Measurements from ENCODE around the gene HHAT. TPM values are rescaled to one million over a fixed set of nuclear protein-coding genes. Genes with fewer than 3 reads are reported as not detected.

HHAT gene
- total RNA-seq, 1 donor from 2014 or later: 11.8 TPM

- intact Hi-C loops (cut with DNase I): no loop called here
- Histone ChIP-seq H3K4me1 (no peaks in the 10 kb centered on the region), H3K4me3 (no peak overlapping the region), H3K27ac (no peak overlapping the region), H3K9me3 (no peaks in the 10 kb centered on the region), H3K27me3 (no peaks in the 10 kb centered on the region), H3K36me3 (no peaks in the 10 kb centered on the region)
- TF ChIP-seq POLR2AphosphoS5 (IDR thresholded peaks at IDR 0.05; ENCODE audit: insufficient read depth in 1 of 2, low read depth in 1 of 2) (no peak), POLR2A (IDR thresholded peaks at IDR 0.05) (no peak)
- TF ChIP-seq, protein P1, sequence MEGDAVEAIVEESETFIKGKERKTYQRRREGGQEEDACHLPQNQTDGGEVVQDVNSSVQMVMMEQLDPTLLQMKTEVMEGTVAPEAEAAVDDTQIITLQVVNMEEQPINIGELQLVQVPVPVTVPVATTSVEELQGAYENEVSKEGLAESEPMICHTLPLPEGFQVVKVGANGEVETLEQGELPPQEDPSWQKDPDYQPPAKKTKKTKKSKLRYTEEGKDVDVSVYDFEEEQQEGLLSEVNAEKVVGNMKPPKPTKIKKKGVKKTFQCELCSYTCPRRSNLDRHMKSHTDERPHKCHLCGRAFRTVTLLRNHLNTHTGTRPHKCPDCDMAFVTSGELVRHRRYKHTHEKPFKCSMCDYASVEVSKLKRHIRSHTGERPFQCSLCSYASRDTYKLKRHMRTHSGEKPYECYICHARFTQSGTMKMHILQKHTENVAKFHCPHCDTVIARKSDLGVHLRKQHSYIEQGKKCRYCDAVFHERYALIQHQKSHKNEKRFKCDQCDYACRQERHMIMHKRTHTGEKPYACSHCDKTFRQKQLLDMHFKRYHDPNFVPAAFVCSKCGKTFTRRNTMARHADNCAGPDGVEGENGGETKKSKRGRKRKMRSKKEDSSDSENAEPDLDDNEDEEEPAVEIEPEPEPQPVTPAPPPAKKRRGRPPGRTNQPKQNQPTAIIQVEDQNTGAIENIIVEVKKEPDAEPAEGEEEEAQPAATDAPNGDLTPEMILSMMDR (IDR thresholded peaks at IDR 0.05): no peak
- no peak for DNase-seq (ENCODE audit: extremely low spot score in 2 of 2)
Measured at GRCh38 chr1:210662291-210663050, 333.8 kb downstream of the HHAT start.

GRCh38 chr1:210663730-210664573 lies 335.2 kb downstream of the HHAT start:
- Histone ChIP-seq H3K27me3 (no peaks in the 10 kb centered on the region), H3K9me3 (no peaks in the 10 kb centered on the region), H3K4me1 (no peaks in the 10 kb centered on the region), H3K36me3 (no peaks in the 10 kb centered on the region), H3K4me3 (no peak overlapping the region), H3K27ac (no peak overlapping the region)
- no peak for DNase-seq (ENCODE audit: extremely low spot score in 2 of 2)
- intact Hi-C loops (cut with DNase I): no loop called here
- TF ChIP-seq, protein P1 (IDR thresholded peaks at IDR 0.05): no peak
- TF ChIP-seq POLR2AphosphoS5 (IDR thresholded peaks at IDR 0.05; ENCODE audit: insufficient read depth in 1 of 2, low read depth in 1 of 2) (no peak), POLR2A (IDR thresholded peaks at IDR 0.05) (no peak)

GRCh38 chr1:210669951-210670350 lies 341.2 kb downstream of the HHAT start:
- TF ChIP-seq POLR2A (IDR thresholded peaks at IDR 0.05) (no peak), POLR2AphosphoS5 (IDR thresholded peaks at IDR 0.05; ENCODE audit: insufficient read depth in 1 of 2, low read depth in 1 of 2) (no peak)
- TF ChIP-seq, protein P1 (IDR thresholded peaks at IDR 0.05): no peak
- intact Hi-C loops (cut with DNase I): no loop called here
- H3K4me3 ChIP-seq: no peak overlapping the region

GRCh38 chr1:210674151-210674550 lies 345.4 kb downstream of the HHAT start:
- no peak for DNase-seq (ENCODE audit: extremely low spot score in 2 of 2)
- Histone ChIP-seq H3K36me3 (no peaks in the 10 kb centered on the region), H3K27me3 (no peaks in the 10 kb centered on the region), H3K4me1 (no peaks in the 10 kb centered on the region), H3K4me3 (no peak overlapping the region), H3K27ac (no peak overlapping the region), H3K9me3 (no peaks in the 10 kb centered on the region)
- TF ChIP-seq POLR2AphosphoS5 (IDR thresholded peaks at IDR 0.05; ENCODE audit: insufficient read depth in 1 of 2, low read depth in 1 of 2): no peak
- no peak for TF ChIP-seq POLR2A (IDR thresholded peaks at IDR 0.05)
- TF ChIP-seq, protein P1 (IDR thresholded peaks at IDR 0.05): no peak
- intact Hi-C loops (cut with DNase I): no loop called here

More at GRCh38 chr1:210669951-210670350, 341.2 kb downstream of the HHAT start:
- Histone ChIP-seq H3K36me3 (no peaks in the 10 kb centered on the region), H3K27ac (no peak overlapping the region), H3K9me3 (no peaks in the 10 kb centered on the region), H3K4me1 (no peaks in the 10 kb centered on the region), H3K27me3 (no peaks in the 10 kb centered on the region)
- DNase-seq (ENCODE audit: extremely low spot score in 2 of 2): no peak

Measured in vagina (tissue), 2 donors.